ENCODE results near the gene FHL2.

FHL2 gene

GRCh38 chr2:105376789-105377240 lies 22.0 kb downstream of the FHL2 start:
- DNase-seq: no peak

GRCh38 chr2:105376010-105376409 lies 22.8 kb downstream of the FHL2 start:
- DNase-seq: no peak

- no peak for DNase-seq
These were observed 23.8 kb downstream of the FHL2 start for GRCh38 chr2:105375001-105375561.

GRCh38 chr2:105373895-105374401 lies 24.9 kb downstream of the FHL2 start:
- peak; percentile 70 for DNase-seq

- DNase-seq: no peak
These were observed 25.5 kb downstream of the FHL2 start for GRCh38 chr2:105373344-105373781.

GRCh38 chr2:105371810-105372209 lies 27.0 kb downstream of the FHL2 start:
- no peak for DNase-seq

GRCh38 chr2:105371156-105371555 lies 27.7 kb downstream of the FHL2 start:
- no peak for DNase-seq

GRCh38 chr2:105369777-105370690 lies 28.8 kb downstream of the FHL2 start:
- DNase-seq: peak; percentile 93

- DNase-seq: no peak
These were observed 30.0 kb downstream of the FHL2 start for GRCh38 chr2:105368759-105369408.

GRCh38 chr2:105365206-105365605 lies 33.6 kb downstream of the FHL2 start:
- no peak for DNase-seq

GRCh38 chr2:105364436-105365139 lies 34.3 kb downstream of the FHL2 start:
- no peak for DNase-seq

GRCh38 chr2:105362862-105363591 lies 35.8 kb downstream of the FHL2 start:
- DNase-seq: no peak

GRCh38 chr2:105361102-105361889 lies 37.6 kb downstream of the FHL2 start:
- no peak for DNase-seq

- no peak for DNase-seq
These were observed 40.3 kb downstream of the FHL2 start for GRCh38 chr2:105358593-105358992.

- DNase-seq: no peak
These were observed 41.7 kb downstream of the FHL2 start for GRCh38 chr2:105357122-105357521.

- no peak for DNase-seq
These were observed 54.0 kb downstream of the FHL2 start for GRCh38 chr2:105344704-105345345.

- no peak for DNase-seq
These were observed 59.4 kb downstream of the FHL2 start for GRCh38 chr2:105339414-105339813.

- no peak for DNase-seq
These were observed 60.8 kb downstream of the FHL2 start for GRCh38 chr2:105338020-105338385.

GRCh38 chr2:105337122-105338019 lies 61.5 kb downstream of the FHL2 start, which contains the start of gene C2orf49:
Gene C2orf49 (plus strand): TSS chr2:105337540. CDS start chr2:105337588, 48 bp downstream.
- DNase-seq: peak; percentile 96

- DNase-seq: no peak
These were observed 62.1 kb downstream of the FHL2 start for GRCh38 chr2:105336786-105337121.
